ENCODE measurements around the gene PTCH2. TPM values are rescaled to one million over a fixed set of nuclear protein-coding genes. Genes with fewer than 3 reads are reported as not detected.

PTCH2 gene, protein sequence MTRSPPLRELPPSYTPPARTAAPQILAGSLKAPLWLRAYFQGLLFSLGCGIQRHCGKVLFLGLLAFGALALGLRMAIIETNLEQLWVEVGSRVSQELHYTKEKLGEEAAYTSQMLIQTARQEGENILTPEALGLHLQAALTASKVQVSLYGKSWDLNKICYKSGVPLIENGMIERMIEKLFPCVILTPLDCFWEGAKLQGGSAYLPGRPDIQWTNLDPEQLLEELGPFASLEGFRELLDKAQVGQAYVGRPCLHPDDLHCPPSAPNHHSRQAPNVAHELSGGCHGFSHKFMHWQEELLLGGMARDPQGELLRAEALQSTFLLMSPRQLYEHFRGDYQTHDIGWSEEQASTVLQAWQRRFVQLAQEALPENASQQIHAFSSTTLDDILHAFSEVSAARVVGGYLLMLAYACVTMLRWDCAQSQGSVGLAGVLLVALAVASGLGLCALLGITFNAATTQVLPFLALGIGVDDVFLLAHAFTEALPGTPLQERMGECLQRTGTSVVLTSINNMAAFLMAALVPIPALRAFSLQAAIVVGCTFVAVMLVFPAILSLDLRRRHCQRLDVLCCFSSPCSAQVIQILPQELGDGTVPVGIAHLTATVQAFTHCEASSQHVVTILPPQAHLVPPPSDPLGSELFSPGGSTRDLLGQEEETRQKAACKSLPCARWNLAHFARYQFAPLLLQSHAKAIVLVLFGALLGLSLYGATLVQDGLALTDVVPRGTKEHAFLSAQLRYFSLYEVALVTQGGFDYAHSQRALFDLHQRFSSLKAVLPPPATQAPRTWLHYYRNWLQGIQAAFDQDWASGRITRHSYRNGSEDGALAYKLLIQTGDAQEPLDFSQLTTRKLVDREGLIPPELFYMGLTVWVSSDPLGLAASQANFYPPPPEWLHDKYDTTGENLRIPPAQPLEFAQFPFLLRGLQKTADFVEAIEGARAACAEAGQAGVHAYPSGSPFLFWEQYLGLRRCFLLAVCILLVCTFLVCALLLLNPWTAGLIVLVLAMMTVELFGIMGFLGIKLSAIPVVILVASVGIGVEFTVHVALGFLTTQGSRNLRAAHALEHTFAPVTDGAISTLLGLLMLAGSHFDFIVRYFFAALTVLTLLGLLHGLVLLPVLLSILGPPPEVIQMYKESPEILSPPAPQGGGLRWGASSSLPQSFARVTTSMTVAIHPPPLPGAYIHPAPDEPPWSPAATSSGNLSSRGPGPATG
- 0.12 to 0.26 TPM (median 0.17 TPM) in 5 replicates for total RNA-seq (2022; extraction: Qiagen RNA extraction)

DNA sequence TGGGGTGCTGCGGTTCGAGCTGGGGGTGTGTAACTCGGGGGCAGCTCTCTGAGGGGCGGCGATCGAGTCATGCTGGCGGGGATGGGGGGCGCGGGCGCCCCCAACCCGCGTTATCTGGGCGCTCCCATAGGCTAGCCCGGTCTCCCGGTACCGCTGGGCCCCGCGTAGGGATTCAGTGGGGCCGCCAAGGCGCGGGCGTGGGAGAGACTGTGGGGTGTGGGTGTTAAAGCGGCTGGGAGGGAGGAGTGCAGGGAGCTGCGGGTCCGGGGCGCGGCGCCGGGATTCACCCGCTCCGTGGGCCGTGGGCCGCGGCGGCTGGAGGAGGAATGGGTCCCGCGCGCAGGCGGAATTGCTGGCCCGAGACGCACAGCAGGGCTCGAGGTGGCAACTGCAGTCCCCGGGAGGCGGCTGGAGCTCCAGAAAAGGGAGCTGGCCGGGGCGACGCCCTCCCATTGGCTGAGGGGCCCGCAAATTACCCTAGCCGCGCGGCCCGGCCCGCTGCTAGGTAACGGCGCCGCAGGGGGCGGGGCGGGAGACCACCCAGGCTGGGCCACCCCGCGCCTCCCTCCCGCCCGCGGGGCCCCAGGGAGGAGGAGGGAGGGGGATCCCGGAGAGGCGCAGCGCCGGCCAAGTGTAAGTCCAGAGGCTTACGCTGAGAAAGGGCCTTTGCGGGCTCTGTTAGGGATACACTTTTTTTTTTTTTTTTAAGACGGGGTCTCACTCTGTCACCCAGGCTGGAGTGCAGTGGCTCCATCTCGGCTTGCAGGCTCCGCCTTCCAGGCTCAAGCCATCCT, at the start of gene PTCH2:
PTCH2 (minus strand) TSS at position 392 of the 794 bp plus-strand sequence; CDS start at position 71, 321 bp downstream.

GRCh38 chr1:44808063-44808937, 34.8 kb downstream of the PTCH2 start, which contains the start of gene BTBD19:
Gene BTBD19, plus strand, starts transcription at chr1:44808523. Its CDS starts 298 bp downstream, at chr1:44808821.

DNA sequence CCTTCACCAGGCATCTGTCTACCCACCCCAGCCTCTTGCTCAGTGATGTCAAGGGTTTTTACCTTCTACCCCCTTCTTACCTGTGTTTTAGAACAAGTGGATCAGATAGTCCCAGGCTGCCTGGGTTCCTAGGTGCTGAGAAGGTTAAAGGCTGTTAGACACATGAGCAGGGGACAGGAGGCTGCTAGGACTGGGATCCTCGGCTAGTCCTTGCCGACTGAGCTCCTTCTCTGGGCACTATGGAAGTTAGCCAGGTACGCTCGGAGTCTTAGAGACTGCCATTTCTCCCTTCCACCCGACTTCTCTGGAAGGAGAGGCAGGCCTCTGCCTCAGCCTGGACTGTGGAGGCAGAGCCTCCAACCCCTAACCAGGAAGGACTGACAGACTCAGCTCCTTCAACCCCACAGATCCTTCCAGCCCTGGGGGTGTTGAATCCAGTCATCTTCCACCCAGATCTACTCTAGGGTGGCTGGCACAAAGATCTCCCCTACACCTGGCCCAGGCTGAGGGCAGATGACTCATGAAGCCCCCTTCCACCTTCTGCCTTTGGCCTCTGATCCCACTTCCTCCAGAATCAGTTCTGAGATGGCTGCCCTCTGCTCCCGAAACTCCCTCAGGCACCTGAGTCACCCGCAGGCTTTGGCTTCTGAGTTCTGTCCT, 36.2 kb downstream of the PTCH2 start, which contains the start of gene DYNLT4:
DYNLT4 (minus strand) TSS at position 648 of the 660 bp plus-strand sequence. CDS start 683 bp downstream, outside the sequence.

DNA sequence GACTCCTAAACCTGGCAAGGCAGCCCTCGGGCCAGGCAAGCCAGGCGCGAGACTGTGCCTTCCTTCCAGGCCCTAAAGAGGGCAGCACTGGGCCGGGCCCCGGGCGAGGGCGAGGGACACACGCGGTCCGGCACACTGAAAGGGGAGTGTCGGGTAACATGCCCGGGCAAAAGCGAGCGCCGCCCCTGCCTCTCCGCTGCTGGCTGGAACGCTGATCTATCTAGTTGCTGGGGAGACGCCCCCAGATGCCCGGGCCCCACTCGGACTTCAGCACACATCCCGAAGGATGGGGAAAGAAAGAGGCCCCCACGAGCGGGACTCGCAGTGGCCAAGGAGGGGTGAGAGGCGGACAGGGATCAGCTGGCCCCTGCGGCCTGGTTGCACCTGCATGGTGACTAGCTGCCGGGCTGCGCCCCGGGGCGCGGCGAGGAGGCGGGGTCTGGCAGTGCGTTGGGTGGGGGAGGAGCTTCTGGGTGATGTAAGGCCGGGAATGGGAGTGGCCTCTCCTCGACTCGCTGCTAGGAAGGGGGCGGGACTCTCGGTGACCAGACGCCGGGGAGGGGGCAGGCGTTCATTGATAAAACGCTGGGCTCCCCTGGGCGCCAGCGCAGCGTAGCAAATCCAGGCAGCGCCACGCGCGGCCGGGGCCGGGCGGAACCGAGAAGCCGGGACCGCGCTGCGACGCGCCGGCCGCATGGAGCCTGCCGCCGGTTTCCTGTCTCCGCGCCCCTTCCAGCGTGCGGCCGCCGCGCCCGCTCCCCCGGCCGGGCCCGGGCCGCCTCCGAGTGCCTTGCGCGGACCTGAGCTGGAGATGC, 43.1 kb downstream of the PTCH2 start, which contains the start of gene PLK3:
PLK3 (plus strand) TSS at position 608 of the 815 bp plus-strand sequence; CDS start at position 695, 87 bp downstream.

GRCh38 chr1:44788120-44788860, 54.8 kb downstream of the PTCH2 start, which contains the start of gene BEST4:
Gene BEST4, minus strand, starts transcription at chr1:44788170. Its CDS starts 465 bp downstream, at chr1:44787705.

DNA sequence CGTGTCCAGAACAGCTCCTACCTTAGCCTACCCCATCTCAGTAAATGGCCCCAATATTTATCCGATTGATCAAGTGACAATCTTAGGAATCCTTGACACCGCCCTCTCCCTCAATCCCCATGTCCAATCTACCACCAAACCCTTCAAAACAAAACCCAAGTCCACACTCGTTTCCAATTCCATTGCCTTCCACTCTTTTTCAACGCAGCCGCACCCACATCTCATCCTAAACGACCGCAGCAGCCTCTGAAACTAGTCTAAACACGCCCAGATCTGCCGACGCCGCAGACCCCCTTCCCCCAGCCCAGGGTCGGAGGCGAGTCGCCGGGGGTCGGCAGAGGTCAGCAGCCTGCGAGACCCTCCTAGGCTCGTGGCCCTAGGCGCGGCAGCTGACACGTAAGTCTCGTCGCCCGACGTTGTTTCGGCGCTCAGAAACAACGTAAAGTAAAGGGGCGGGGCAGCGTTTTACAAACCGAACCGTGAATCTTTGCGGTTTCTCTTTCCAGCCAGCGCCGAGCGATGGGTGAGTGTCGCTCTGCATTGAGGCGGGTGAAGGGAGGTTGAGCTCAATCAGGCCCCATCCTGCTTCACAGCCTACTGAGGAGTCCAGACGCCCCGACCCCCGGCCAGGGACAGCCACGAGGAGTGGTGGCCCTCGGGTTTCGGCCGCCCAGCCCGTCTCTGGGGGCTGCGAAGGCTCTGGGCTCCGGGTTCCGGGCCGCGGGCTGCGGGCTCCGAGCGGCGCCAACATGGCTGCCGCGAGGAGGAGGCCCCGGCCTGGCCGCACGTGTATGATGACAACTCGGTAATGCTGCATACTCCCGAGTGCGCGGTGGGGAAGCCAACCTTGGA, 67.7 kb downstream of the PTCH2 start, which contains the start of gene RPS8:
RPS8 (plus strand) TSS at position 463 of the 852 bp plus-strand sequence; CDS start at position 520, 57 bp downstream.

Other genes with a start within 250 kb of the PTCH2 start
- 4.5 to 8.7 TPM (median 8.0 TPM) in 5 replicates for gene TMEM53, start 168.8 kb downstream of the PTCH2 start, total RNA-seq (2022; extraction: Qiagen RNA extraction)
- 0.35 to 1.2 TPM (median 0.71 TPM) in 5 replicates for gene ARMH1, start 168.5 kb downstream of the PTCH2 start, total RNA-seq (2022; extraction: Qiagen RNA extraction)
- not detected in 5 replicates for gene RNU5D-1, start 112.1 kb downstream of the PTCH2 start, total RNA-seq (2022; extraction: Qiagen RNA extraction)
- gene KIF2C, start 103.4 kb downstream of the PTCH2 start, total RNA-seq (2022; extraction: Qiagen RNA extraction): 31.9 to 38.9 TPM (median 36.7 TPM) in 5 replicates
- gene RPS8, start 67.7 kb downstream of the PTCH2 start, total RNA-seq (2022; extraction: Qiagen RNA extraction): 1,410 to 1,585 TPM (median 1,417 TPM) in 5 replicates
- 0.23 to 0.45 TPM (median 0.36 TPM) in 5 replicates for gene BEST4, start 55.1 kb downstream of the PTCH2 start, total RNA-seq (2022; extraction: Qiagen RNA extraction)
- 10.7 to 15.3 TPM (median 15.2 TPM) in 5 replicates for gene PLK3, start 42.9 kb downstream of the PTCH2 start, total RNA-seq (2022; extraction: Qiagen RNA extraction)
- 0.38 to 0.73 TPM (median 0.53 TPM) in 4 of 5 replicates, not detected in the other for gene DYNLT4, start 35.9 kb downstream of the PTCH2 start, total RNA-seq (2022; extraction: Qiagen RNA extraction)
- gene BTBD19, start 34.7 kb downstream of the PTCH2 start, total RNA-seq (2022; extraction: Qiagen RNA extraction): 1.4 to 3.4 TPM (median 2.6 TPM) in 5 replicates
- gene EIF2B3, start 143.3 kb upstream of the PTCH2 start, total RNA-seq (2022; extraction: Qiagen RNA extraction): 16.5 to 17.5 TPM (median 17.4 TPM) in 5 replicates
- 12.1 to 20.0 TPM (median 19.2 TPM) in 5 replicates for gene HECTD3, start 168.1 kb upstream of the PTCH2 start, total RNA-seq (2022; extraction: Qiagen RNA extraction)
- 42.4 to 50.3 TPM (median 44.4 TPM) in 5 replicates for gene UROD, start 169.0 kb upstream of the PTCH2 start, total RNA-seq (2022; extraction: Qiagen RNA extraction)